Mesenchymal stem cell (in vitro differentiated cells and primary cell): ENCODE measurements around the gene KLC1.

Experiments used
- DNase-seq: peaks from one replicate; pipeline ENCODE4 v3.0.0-alpha.2; 2013
- H2AFZ ChIP-seq: one replicate; pipeline ENCODE4 v1.6.1; 2013; ENCODE audit warnings: low read depth, mild to moderate bottlenecking, control low read depth, inconsistent platforms, low read length, moderate library complexity
- H2AK5ac ChIP-seq: 2 replicates; pipeline ENCODE4 v1.6.1; 2013; ENCODE audit warnings: low read length, moderate library complexity, mild to moderate bottlenecking, inconsistent platforms; ENCODE audit not compliant: severe bottlenecking
- H2BK120ac ChIP-seq: one replicate; pipeline ENCODE4 v1.6.1; 2013; ENCODE audit warnings: low read depth, mild to moderate bottlenecking, inconsistent platforms, low read length, moderate library complexity
- H2BK12ac ChIP-seq, 2 experiments: one replicate each; pipeline ENCODE4 v1.6.1; 2013; ENCODE audit warnings: inconsistent platforms in 2 of 2, low read length in 2 of 2, mild to moderate bottlenecking in 2 of 2, moderate library complexity in 2 of 2, control low read depth in 1 of 2
- H2BK15ac ChIP-seq: one replicate; pipeline ENCODE4 v1.6.1; 2013; ENCODE audit warnings: mild to moderate bottlenecking, low read depth, inconsistent platforms; ENCODE audit not compliant: poor library complexity, severe bottlenecking
- H2BK5ac ChIP-seq: 2 replicates; pipeline ENCODE4 v1.6.1; 2013; ENCODE audit warnings: low read depth, mild to moderate bottlenecking, low read length, control low read depth, inconsistent platforms; ENCODE audit not compliant: poor library complexity, severe bottlenecking
- H3K14ac ChIP-seq, 2 experiments: one replicate each; pipeline ENCODE4 v1.6.1; 2013; ENCODE audit warnings: inconsistent platforms in 2 of 2, low read length in 2 of 2, control low read depth in 1 of 2, mild to moderate bottlenecking in 1 of 2, moderate library complexity in 1 of 2
- H3K18ac ChIP-seq, 2 experiments: one replicate each; pipeline ENCODE4 v1.6.1; 2013; ENCODE audit warnings: inconsistent platforms in 2 of 2, low read length in 2 of 2, control low read depth in 1 of 2, low read depth in 1 of 2, mild to moderate bottlenecking in 1 of 2
- H3K23ac ChIP-seq, 2 experiments: one replicate each; pipeline ENCODE4 v1.6.1; 2013; ENCODE audit warnings: inconsistent platforms in 2 of 2, low read length in 2 of 2, mild to moderate bottlenecking in 2 of 2, moderate library complexity in 2 of 2, control low read depth in 1 of 2
- H3K27ac ChIP-seq: 2 replicates; pipeline ENCODE4 v1.5.1; 2013; ENCODE audit warnings: mild to moderate bottlenecking, moderate library complexity, low read length, control low read depth, inconsistent platforms; ENCODE audit not compliant: poor library complexity, severe bottlenecking
- H3K27me3 ChIP-seq, 2 experiments: 2 replicates each; pipeline versions ENCODE4 v1.6.1 to v1.7.0; 2013; ENCODE audit warnings: low read length in 2 of 2, mild to moderate bottlenecking in 2 of 2, moderate library complexity in 2 of 2, control low read depth in 1 of 2, inconsistent platforms in 1 of 2; ENCODE audit not compliant: control insufficient read depth in 1 of 2, insufficient read depth in 1 of 2
- H3K36me3 ChIP-seq, 2 experiments: 2 replicates each; pipeline versions ENCODE4 v1.6.1 to v1.7.0; 2013; ENCODE audit warnings: low read length in 2 of 2, control low read depth in 1 of 2, inconsistent platforms in 1 of 2, low read depth in 1 of 2, mild to moderate bottlenecking in 1 of 2; ENCODE audit not compliant: insufficient read depth in 2 of 2, control insufficient read depth in 1 of 2
- H3K4ac ChIP-seq, 2 experiments: one replicate each; pipeline ENCODE4 v1.6.1; 2013; ENCODE audit warnings: inconsistent platforms in 2 of 2, low read length in 2 of 2, mild to moderate bottlenecking in 2 of 2, moderate library complexity in 2 of 2, control low read depth in 1 of 2, low read depth in 1 of 2
- H3K4me1 ChIP-seq: 2 replicates; pipeline ENCODE4 v1.6.1; 2013; ENCODE audit warnings: low read depth, low read length, control low read depth; ENCODE audit not compliant: control insufficient read depth, insufficient read depth
- H3K4me2 ChIP-seq: 2 replicates; pipeline ENCODE4 v1.6.1; 2013; ENCODE audit warnings: low read length, mild to moderate bottlenecking, inconsistent platforms; ENCODE audit not compliant: poor library complexity, severe bottlenecking
- H3K4me3 ChIP-seq, 2 experiments: 2 replicates each; pipeline versions ENCODE4 v1.5.1 to v1.7.0; 2013; ENCODE audit warnings: low read length in 2 of 2, mild to moderate bottlenecking in 2 of 2, control low read depth in 1 of 2, low read depth in 1 of 2; ENCODE audit not compliant: insufficient read depth in 1 of 2
- H3K79me1 ChIP-seq: replicated peaks from 2 replicates; pipeline ENCODE4 v1.6.1; 2013; ENCODE audit warnings: mild to moderate bottlenecking, control low read depth, low read length, inconsistent platforms; ENCODE audit not compliant: poor library complexity, severe bottlenecking
- H3K9ac ChIP-seq: 2 replicates; pipeline ENCODE4 v1.7.0; 2013; ENCODE audit warnings: mild to moderate bottlenecking, low read length, moderate library complexity
- H3K9me3 ChIP-seq: 2 replicates; pipeline ENCODE4 v1.7.0; 2013; ENCODE audit warnings: mild to moderate bottlenecking, low read length; ENCODE audit not compliant: control insufficient read depth
- H4K8ac ChIP-seq: one replicate; pipeline ENCODE4 v1.6.1; 2013; ENCODE audit warnings: inconsistent platforms, mild to moderate bottlenecking, low read length, moderate library complexity
- H4K91ac ChIP-seq: one replicate; pipeline ENCODE4 v1.6.1; 2013; ENCODE audit warnings: mild to moderate bottlenecking, low read length, inconsistent platforms
- whole genome bisulfite sequencing: methylation state at CpG from one replicate; pipeline ENCODE4 v1.1.7; 2013; ENCODE audit warnings: mixed read lengths; 5-methylcytosine and 5-hydroxymethylcytosine counted together

KLC1 gene

DNA sequence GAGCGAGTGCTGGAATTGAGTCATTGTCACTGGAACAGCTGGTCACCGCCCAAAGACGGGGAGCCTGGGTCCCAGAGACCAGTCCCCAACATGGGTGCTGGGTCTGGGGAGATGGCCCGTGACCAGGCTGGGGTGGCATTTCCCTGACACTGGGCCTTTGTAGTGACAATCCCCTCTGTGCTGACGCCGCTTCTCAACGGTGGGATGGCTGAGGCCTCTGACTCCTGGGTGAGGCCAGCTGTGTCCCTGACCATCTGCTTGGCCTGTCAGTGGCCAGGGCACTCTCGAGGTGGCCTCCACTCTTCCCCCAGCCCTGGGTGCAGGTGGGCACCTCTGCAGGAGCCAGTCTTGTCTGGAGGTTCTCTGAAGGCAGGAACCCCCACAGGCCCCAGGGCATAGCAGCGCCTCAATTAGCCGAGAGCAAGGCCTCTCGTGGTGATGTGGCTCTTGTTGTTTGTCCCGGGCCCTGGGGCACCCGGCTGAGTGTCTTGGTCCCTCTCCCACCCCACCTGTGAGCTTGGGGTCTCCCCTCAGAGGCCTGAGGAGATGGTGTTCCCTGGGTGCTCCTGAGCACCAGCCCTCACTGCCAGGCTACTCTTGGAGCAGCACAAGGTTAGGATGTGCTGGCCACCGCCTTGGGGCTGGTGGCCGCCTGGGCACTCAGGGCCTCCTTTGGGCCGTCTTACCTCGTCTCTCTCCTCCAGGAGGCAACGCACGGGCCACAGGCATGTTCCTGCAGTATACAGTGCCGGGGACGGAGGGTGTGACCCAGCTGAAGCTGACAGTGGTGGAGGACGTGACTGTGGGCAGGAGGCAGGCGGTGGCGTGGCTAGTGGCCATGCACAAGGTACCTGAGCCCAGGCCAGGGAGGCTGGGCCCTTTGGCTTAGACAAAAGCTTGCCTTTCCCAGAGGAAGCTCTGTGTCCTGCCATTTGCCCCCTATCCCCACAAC is 103.2 kb downstream of the KLC1 start:
- H3K79me1 ChIP-seq = peaks cover 38% of the 10 kb centered on the region
- no peak overlapping the region for H4K8ac ChIP-seq
- no peak overlapping the region for H3K23ac ChIP-seq
- H3K14ac ChIP-seq = no peak overlapping the region
- no peak overlapping the region for H3K4ac ChIP-seq
- H3K18ac ChIP-seq = no peak overlapping the region
- H2AK5ac ChIP-seq = no peak overlapping the region
- H3K4me2 ChIP-seq = no peak overlapping the region
- no peaks in the 10 kb centered on the region for H3K9me3 ChIP-seq
- H2BK5ac ChIP-seq = no peak overlapping the region
- DNase-seq = no peak
- WGBS = 96% methylated on average over 24 of the region's 24 CpGs
- no peak overlapping the region for H3K9ac ChIP-seq
- peaks cover 8% of the 10 kb centered on the region for H3K4me1 ChIP-seq
- no peak overlapping the region for H2AFZ ChIP-seq
- no peaks in the 10 kb centered on the region for H3K27me3 ChIP-seq
- H3K36me3 ChIP-seq = peaks cover 68 to 86% of the 10 kb centered on the region in 2 experiments
- H4K91ac ChIP-seq = peak overlapping the region; percentile 50
- H2BK120ac ChIP-seq = no peak overlapping the region
- H2BK12ac ChIP-seq = no peak overlapping the region
- H2BK15ac ChIP-seq = no peak overlapping the region
- H3K4me3 ChIP-seq = no peak overlapping the region
- H3K27ac ChIP-seq = no peak overlapping the region

DNA sequence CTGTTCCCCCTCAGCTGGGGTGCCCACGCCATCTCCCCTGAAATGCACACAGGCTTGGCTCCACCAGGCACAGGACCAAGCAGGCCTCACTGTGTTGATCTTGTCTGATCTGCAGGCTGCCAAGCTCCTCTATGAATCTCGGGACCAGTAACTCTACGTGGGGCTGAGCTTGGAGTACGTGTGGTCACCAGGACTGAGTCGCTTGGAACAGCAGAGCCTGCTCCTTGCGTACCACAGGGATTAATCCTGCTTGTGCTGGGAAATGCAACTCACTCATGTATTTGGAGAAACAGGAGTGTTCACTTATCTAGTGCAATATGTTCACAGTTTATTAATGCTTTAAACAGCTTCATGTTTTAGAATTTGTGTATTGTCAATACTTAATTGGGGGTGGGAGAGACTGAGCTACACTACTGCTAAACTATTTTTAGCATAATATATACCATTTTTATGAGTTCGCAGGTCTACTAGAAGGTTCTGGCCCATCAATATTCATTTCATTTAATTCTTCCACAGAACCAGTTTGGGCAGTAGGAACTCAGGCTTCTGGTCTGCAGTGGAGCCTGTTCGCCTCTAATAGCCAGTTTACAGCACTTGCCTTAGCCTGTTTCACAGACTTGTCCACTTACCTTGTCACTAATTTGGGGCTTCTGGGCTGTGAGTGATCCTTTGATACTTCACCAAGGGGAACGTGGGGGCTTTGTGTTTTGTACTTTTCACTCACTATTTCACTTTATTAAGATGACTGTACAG is 104.0 kb downstream of the KLC1 start:
- WGBS = 94% methylated on average over 7 of the region's 9 CpGs
- DNase-seq = no peak
- no peak overlapping the region for H3K27ac ChIP-seq

DNA sequence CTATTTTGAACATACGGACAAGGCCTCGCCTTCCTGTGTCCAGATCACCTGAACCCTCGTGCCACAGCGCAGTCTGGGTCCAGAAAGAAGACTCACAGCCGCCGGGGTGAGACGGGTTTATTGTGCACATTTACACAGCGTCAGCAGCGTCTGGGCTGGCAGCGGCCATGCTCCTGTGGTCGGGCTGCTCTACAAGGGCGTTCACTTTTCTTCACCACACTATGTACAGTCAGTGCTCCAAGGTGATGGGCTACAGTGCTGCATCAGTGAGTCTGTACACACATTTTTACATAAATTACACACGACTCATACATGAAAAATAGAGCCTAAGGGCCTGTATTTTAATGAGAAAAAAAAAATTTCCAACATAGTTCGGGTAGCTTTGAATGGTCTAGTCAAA is 104.6 kb downstream of the KLC1 start:
- Histone ChIP-seq H3K79me1 (peaks cover 26% of the 10 kb centered on the region), H2BK12ac (no peak overlapping the region), H3K23ac (no peak overlapping the region), H2AK5ac (no peak overlapping the region), H3K9ac (no peak overlapping the region), H3K4me3 (no peak overlapping the region), H3K4me2 (no peak overlapping the region), H2AFZ (no peak overlapping the region), H3K14ac (no peak overlapping the region), H2BK15ac (no peak overlapping the region), H3K27me3 (no peaks in the 10 kb centered on the region), H4K8ac (no peak overlapping the region), H2BK5ac (no peak overlapping the region), H3K4ac (no peak overlapping the region), H3K4me1 (peaks cover 8% of the 10 kb centered on the region), H3K9me3 (no peaks in the 10 kb centered on the region), H3K27ac (no peak overlapping the region), H4K91ac (no peak overlapping the region), H2BK120ac (no peak overlapping the region), H3K36me3 (peaks cover 59 to 78% of the 10 kb centered on the region in 2 experiments), H3K18ac (no peak overlapping the region)
- 93% methylated on average over 13 of the region's 14 CpGs for WGBS
- DNase-seq = no peak

More for the DNA sequence above, 104.0 kb downstream of the KLC1 start:
- H3K4me2 ChIP-seq = no peak overlapping the region
- peak overlapping the region; percentile 50 for H4K91ac ChIP-seq
- H2AK5ac ChIP-seq = no peak overlapping the region
- H3K4me1 ChIP-seq = peaks cover 8% of the 10 kb centered on the region
- no peak overlapping the region for H3K23ac ChIP-seq
- no peak overlapping the region for H3K9ac ChIP-seq
- peaks cover 65 to 81% of the 10 kb centered on the region in 2 experiments for H3K36me3 ChIP-seq
- H4K8ac ChIP-seq = no peak overlapping the region
- no peak overlapping the region for H3K18ac ChIP-seq
- no peaks in the 10 kb centered on the region for H3K27me3 ChIP-seq
- H2BK120ac ChIP-seq = no peak overlapping the region
- H2BK15ac ChIP-seq = no peak overlapping the region
- no peak overlapping the region for H3K4me3 ChIP-seq
- peaks cover 31% of the 10 kb centered on the region for H3K79me1 ChIP-seq
- no peak overlapping the region for H3K14ac ChIP-seq
- H3K4ac ChIP-seq = no peak overlapping the region
- H2BK12ac ChIP-seq = no peak overlapping the region
- no peak overlapping the region for H2BK5ac ChIP-seq
- H2AFZ ChIP-seq = no peak overlapping the region
- H3K9me3 ChIP-seq = no peaks in the 10 kb centered on the region
